OCI-LY3 (cell line): Measurements from ENCODE around the gene GLRX.
A peak's percentile ranks its signal among the peaks of the same experiment; 100 is the strongest.
"Not testable (repeated sequence)": the region's sequence is repeated elsewhere in the genome, so short reads cannot be mapped to it uniquely, and the experiment has no call there.

Source experiments
- H2AFZ ChIP-seq: fragments of 200-600, 300-600 bp; shearing (Covaris generic); 2 replicates; pipeline ENCODE4 v1.6.0; 2014; ENCODE audit warnings: antibody characterized with exemption, low read depth, low read length
- H3K27ac ChIP-seq: fragments of 200-600, 300-600 bp; sonication (generic); 2 replicates; pipeline ENCODE4 v1.5.1; 2014; ENCODE audit warnings: mild to moderate bottlenecking, low read length, moderate library complexity, mixed read lengths
- H3K27me3 ChIP-seq: fragments of 200-600, 300-600 bp; sonication (generic); 2 replicates; pipeline ENCODE4 v1.6.1; 2014; ENCODE audit warnings: low read depth, low read length, mixed read lengths
- H3K36me3 ChIP-seq: fragments of 200-600, 300-600 bp; sonication (generic); replicated peaks from 2 replicates; pipeline ENCODE3; 2014; ENCODE audit warnings: low read depth, low read length, mixed read lengths
- H3K4me1 ChIP-seq: fragments of 300-600, 200-600 bp; sonication (generic); 2 replicates; pipeline ENCODE4 v1.6.1; 2014; ENCODE audit warnings: low read length, mixed read lengths
- H3K4me2 ChIP-seq: fragments of 200-600, 300-600 bp; sonication (generic); 2 replicates; pipeline ENCODE4 v1.6.1; 2014; ENCODE audit warnings: low read length, mixed read lengths
- H3K4me3 ChIP-seq: fragments of 300-600, 200-600 bp; sonication (generic); 2 replicates; pipeline ENCODE4 v1.5.1; 2014; ENCODE audit warnings: antibody characterized with exemption, mild to moderate bottlenecking, low read length, moderate library complexity
- H3K79me2 ChIP-seq: fragments of 300-600, 200-600 bp; shearing (Covaris generic); 2 replicates; pipeline ENCODE4 v1.6.1; 2014; ENCODE audit warnings: mild to moderate bottlenecking, low read length, mixed read lengths
- H3K9ac ChIP-seq: fragments of 300-600, 200-600 bp; shearing (Covaris generic); 2 replicates; pipeline ENCODE4 v1.6.0; 2014; ENCODE audit warnings: mild to moderate bottlenecking, low read length, moderate library complexity
- H3K9me3 ChIP-seq: fragments of 200-600, 300-600 bp; shearing (Covaris generic); 2 replicates; pipeline ENCODE4 v1.6.1; 2014; ENCODE audit warnings: low read length, mixed read lengths; ENCODE audit not compliant: insufficient read depth
- H4K20me1 ChIP-seq: fragments of 200-600, 300-600 bp; sonication (generic); 2 replicates; pipeline ENCODE4 v1.6.1; 2016; ENCODE audit warnings: low read length, mixed read lengths; ENCODE audit not compliant: insufficient read depth
- EZH2phosphoT487 ChIP-seq: fragments of 200-600 bp; shearing (Covaris generic); IDR thresholded peaks from 2 replicates; pipeline ENCODE4 v1.6.1; 2018; ENCODE audit warnings: antibody characterized with exemption, mixed run types, low read depth
- TF ChIP-seq, protein P1 (sequence below): fragments of 200-600, 300-600 bp; sonication (generic); IDR thresholded peaks from 2 replicates; pipeline ENCODE4 v1.5.1; 2014; ENCODE audit warnings: antibody characterized with exemption, low read length, low read depth

Gene GLRX, protein sequence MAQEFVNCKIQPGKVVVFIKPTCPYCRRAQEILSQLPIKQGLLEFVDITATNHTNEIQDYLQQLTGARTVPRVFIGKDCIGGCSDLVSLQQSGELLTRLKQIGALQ

DNA sequence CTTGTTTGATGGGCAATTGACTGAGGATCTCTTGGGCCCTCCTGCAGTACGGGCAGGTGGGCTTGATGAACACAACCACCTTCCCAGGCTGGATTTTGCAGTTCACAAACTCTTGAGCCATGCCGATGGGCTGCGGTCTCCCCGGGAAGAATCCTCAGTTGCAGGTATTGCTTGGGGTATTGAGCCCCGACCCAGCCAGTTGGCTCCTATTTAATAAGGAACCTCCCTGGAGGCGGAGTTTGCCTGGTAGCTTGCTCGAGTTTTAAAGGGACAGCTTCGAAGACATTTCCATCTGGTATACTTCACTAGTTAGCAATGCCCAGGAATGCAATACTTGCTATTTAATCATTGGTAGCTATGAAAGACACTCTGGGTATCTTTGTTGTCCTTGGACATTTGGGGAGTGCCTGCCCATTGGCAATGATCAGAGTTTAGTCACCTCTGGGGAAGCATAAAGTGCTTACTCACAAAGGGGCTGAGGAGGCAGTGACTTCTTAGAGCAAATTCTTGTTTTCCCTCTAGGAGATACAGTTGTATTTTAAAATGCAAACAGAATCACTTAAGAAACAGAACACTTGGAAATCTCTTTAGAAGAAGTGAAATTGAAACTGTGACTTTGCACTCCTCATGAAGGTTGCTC is at the start of gene GLRX:
Gene GLRX, minus strand, starts transcription at position 185 of the 640 bp plus-strand sequence. Its CDS starts 64 bp downstream, at position 121.
- H3K9ac ChIP-seq, result peak within 1 kb of the TSS; percentile 75
- TF ChIP-seq, protein P1, sequence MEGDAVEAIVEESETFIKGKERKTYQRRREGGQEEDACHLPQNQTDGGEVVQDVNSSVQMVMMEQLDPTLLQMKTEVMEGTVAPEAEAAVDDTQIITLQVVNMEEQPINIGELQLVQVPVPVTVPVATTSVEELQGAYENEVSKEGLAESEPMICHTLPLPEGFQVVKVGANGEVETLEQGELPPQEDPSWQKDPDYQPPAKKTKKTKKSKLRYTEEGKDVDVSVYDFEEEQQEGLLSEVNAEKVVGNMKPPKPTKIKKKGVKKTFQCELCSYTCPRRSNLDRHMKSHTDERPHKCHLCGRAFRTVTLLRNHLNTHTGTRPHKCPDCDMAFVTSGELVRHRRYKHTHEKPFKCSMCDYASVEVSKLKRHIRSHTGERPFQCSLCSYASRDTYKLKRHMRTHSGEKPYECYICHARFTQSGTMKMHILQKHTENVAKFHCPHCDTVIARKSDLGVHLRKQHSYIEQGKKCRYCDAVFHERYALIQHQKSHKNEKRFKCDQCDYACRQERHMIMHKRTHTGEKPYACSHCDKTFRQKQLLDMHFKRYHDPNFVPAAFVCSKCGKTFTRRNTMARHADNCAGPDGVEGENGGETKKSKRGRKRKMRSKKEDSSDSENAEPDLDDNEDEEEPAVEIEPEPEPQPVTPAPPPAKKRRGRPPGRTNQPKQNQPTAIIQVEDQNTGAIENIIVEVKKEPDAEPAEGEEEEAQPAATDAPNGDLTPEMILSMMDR, result no peak
- no peak for TF ChIP-seq EZH2phosphoT487
- peak within 1 kb of the TSS; percentile 76 for H3K27ac ChIP-seq
- H3K4me3 ChIP-seq, result peak within 1 kb of the TSS; percentile 97
- H3K79me2 ChIP-seq, result no peaks in the 10 kb centered on the region
- no peaks in the 10 kb centered on the region for H3K36me3 ChIP-seq
- H3K4me2 ChIP-seq, result peak within 1 kb of the TSS; percentile 99
- H3K27me3 ChIP-seq, result no peaks in the 10 kb centered on the region
- no peaks in the 10 kb centered on the region for H3K9me3 ChIP-seq
- H4K20me1 ChIP-seq, result no peaks in the 10 kb centered on the region
- H3K4me1 ChIP-seq, result peaks cover 41% of the 10 kb centered on the region
- peak within 1 kb of the TSS; percentile 81 for H2AFZ ChIP-seq

DNA sequence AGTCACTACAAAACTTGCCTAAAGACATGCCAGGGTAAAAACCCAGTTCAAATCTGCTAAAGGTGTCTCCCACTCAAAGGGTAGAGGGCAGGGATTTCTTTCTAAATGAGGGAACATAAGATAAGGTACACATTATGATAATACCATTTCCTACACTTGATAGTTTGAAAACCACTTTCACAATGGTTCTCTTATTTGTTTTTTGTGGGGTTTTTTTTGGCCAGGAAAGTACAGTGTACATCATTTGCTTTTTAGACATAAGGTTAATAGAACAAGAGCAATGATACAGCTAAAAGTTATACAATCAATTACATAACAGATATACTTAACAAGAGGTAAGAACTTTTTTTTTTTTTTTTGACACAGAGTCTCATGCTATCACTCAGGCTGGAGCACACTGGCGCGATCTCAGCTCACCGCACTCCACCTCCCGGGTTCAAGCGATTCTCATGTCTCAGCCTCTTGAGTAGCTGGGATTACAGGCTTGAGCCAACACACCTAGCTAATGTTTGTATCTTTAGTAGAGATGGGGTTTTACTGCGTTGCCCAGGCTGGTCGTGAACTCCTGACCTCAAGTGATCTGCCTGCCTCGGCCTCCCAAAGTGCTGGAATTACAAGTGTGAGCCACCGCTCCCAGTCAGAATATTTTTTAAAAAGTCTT is 48.8 kb upstream of the GLRX start:
- H3K79me2 ChIP-seq, result no peaks in the 10 kb centered on the region
- H3K27ac ChIP-seq, result no peak overlapping the region; the same call in 1 of the 2 replicates
- no peak overlapping the region for H2AFZ ChIP-seq
- peaks cover 26% of the 10 kb centered on the region for H3K4me1 ChIP-seq
- H3K4me3 ChIP-seq, result no peak overlapping the region
- H4K20me1 ChIP-seq, result no peaks in the 10 kb centered on the region
- no peaks in the 10 kb centered on the region for H3K9me3 ChIP-seq
- peak overlapping the region; percentile 76 for H3K4me2 ChIP-seq
- peak overlapping the region; percentile 51; the same call in 1 of the 2 replicates for H3K9ac ChIP-seq
- TF ChIP-seq EZH2phosphoT487, result no peak
- TF ChIP-seq, protein P1, result no peak
- H3K36me3 ChIP-seq, result no peaks in the 10 kb centered on the region
- H3K27me3 ChIP-seq, result no peaks in the 10 kb centered on the region

DNA sequence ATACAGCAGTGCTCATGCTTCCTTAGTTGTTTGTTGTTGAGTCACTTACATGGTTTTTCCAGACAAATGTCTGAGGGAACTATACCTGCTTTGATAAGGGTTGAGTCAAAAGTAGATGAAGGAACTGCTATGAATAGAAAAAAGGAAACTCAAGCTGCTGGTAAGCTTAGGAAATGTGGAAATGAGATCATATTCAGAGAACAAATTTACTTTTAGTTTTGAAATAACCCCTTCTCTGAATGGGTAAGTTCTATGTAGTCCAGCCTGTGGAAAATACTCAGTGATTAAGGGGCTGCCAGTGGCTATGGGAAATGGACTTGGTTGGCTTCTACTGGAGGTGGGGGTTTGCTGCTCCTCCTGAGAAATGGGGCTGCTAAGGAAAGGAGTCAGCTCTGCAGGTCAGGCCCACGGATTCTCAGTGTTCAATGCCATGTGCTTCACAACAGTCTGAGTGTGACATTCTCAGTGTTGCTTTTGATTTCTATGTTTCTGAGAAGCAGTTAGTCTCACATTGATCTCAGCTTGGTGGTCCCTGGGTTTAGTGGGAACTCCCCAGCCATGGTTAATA is 47.7 kb upstream of the GLRX start:
- H3K27me3 ChIP-seq, result no peaks in the 10 kb centered on the region
- H3K9ac ChIP-seq, result peak overlapping the region; percentile 51; the same call in 1 of the 2 replicates
- no peaks in the 10 kb centered on the region for H3K9me3 ChIP-seq
- H3K27ac ChIP-seq, result peak overlapping the region; percentile 82
- no peaks in the 10 kb centered on the region for H3K79me2 ChIP-seq
- no peaks in the 10 kb centered on the region for H3K36me3 ChIP-seq
- no peak for TF ChIP-seq EZH2phosphoT487
- TF ChIP-seq, protein P1, result no peak
- H3K4me2 ChIP-seq, result peak overlapping the region; percentile 76
- H3K4me3 ChIP-seq, result peak overlapping the region; percentile 52
- H4K20me1 ChIP-seq, result no peaks in the 10 kb centered on the region
- peaks cover 26% of the 10 kb centered on the region for H3K4me1 ChIP-seq
- H2AFZ ChIP-seq, result peak overlapping the region; percentile 35; the same call in 1 of the 2 replicates

DNA sequence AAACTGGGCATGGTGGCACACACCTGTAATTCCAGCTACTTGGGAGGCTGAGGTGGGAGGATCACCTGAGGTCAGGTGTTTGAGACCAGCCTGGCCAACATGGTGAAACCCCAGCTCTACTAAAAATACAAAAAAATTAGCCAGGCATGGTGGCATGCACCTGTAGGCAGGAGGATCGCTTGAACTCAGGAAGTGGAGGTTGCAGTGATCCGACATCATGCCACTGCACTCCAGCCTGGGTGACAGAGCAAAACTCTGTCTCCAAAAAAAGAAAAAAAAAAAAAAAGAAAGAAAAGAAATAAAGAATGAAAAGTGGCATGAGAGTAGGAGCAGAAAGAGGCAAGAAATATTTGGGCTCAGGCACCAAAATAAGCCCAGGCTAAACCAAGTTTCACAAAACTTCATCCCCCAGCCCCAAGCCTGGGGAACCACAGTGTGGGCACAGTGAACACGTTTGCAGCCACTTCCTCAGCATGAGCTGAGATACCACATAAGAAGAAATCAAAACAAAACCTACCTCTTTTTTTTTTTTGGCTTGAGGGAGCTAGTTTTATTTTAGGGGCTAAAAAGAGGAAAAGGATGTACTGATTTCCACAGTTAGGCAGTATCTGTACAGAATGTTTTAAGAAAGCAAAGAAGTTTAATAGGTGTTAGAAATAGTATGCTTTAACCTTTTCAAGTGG is 46.8 kb upstream of the GLRX start:
- Histone ChIP-seq H3K4me1 (peaks cover 26% of the 10 kb centered on the region), H3K4me2 (peak overlapping the region; percentile 76), H3K4me3 (peak overlapping the region; percentile 33; the same call in 1 of the 2 replicates), H3K9ac (peak overlapping the region; percentile 37; the same call in 1 of the 2 replicates), H3K27ac (peak overlapping the region; percentile 82; the same call in 1 of the 2 replicates)
- H2AFZ ChIP-seq, H3K36me3 ChIP-seq, H3K9me3 ChIP-seq, H3K27me3 ChIP-seq, H4K20me1 ChIP-seq, H3K79me2 ChIP-seq: not testable (repeated sequence)
